K562 (cell line): Measurements from ENCODE around the gene HS6ST1. TPM values are rescaled to one million over a fixed set of nuclear protein-coding genes. Genes with fewer than 3 reads are reported as not detected.

Experiments
- ATAC-seq: fragments of 200-7000 bp; cut with Tn5 transposase; 3 replicates; pipeline ENCODE4 v1.9.1; 2020; ENCODE audit warnings: moderate library complexity
- BruUV-seq: library from RNA; stranded (reverse); fragments of 400-500 nt; replicated peaks from 2 replicates; lab custom pipeline; 2021; lab: Mats Ljungman, UMichigan
- CTCF ChIA-PET: fragments of 300-600 bp; formaldehyde crosslinking; extraction: SDS; loops from one replicate; lab custom pipeline; 2021; ENCODE audit warnings: low intra/inter-chr PET ratio; lab: Yijun Ruan, JAX
- POLR2A ChIA-PET: fragments of 300-600, 350-650 bp; sonication (Branson Sonifier 250); formaldehyde crosslinking; extraction: SDS; loops from one replicate; lab custom pipeline; 2021; ENCODE audit warnings: antibody characterized with exemption, inconsistent platforms; lab: Yijun Ruan, JAX
- DNase-seq, 4 experiments: peaks; one replicate each; pipeline versions ENCODE4 v3.0.0 to v3.0.0-alpha.2; 2011 to 2018; ENCODE audit warnings: low spot score in 3 of 4, mixed read lengths in 3 of 4; ENCODE audit errors: extremely low read depth in 1 of 4
- FAIRE-seq: peaks from 2 replicates; lab custom pipeline; 2011; peaks lifted over from hg19 to GRCh38; lab: Jason Lieb, UNC
- H2AFZ ChIP-seq: 2 replicates; pipeline ENCODE4 v1.6.0; 2011; ENCODE audit warnings: low read depth, low read length, control low read depth, inconsistent platforms
- H3K27ac ChIP-seq: fragments of 200-600 bp; 3 replicates; pipeline ENCODE4 v1.8.0; 2011; ENCODE audit warnings: low read depth, mild to moderate bottlenecking, control low read depth, inconsistent platforms, low read length, moderate library complexity, mixed read lengths; ENCODE audit errors: extremely low read depth
- H3K27me3 ChIP-seq, 2 experiments: fragments of 300-600 bp in 1 of 2; 2 replicates in 1 of 2; 3 replicates in 1 of 2; pipeline versions ENCODE4 v1.6.0 to v1.8.0; 2011; ENCODE audit warnings: inconsistent platforms in 2 of 2, low read length in 2 of 2, mild to moderate bottlenecking in 1 of 2, mixed read lengths in 1 of 2, moderate library complexity in 1 of 2; ENCODE audit not compliant: control insufficient read depth in 2 of 2, insufficient read depth in 2 of 2
- H3K36me3 ChIP-seq: fragments of 300-600 bp; 3 replicates; pipeline ENCODE4 v1.8.0; 2011; ENCODE audit warnings: mild to moderate bottlenecking, low read length, inconsistent platforms; ENCODE audit not compliant: control insufficient read depth, insufficient read depth
- H3K4me1 ChIP-seq, 2 experiments: fragments of 200-600 bp in 1 of 2; replicated peaks in 1 of 2; 2 replicates in 1 of 2; 3 replicates in 1 of 2; pipeline versions ENCODE4 v1.5.1 to v1.8.0; 2011; ENCODE audit warnings: inconsistent platforms in 2 of 2, low read length in 2 of 2, mild to moderate bottlenecking in 1 of 2, mixed read lengths in 1 of 2, moderate library complexity in 1 of 2; ENCODE audit not compliant: control insufficient read depth in 2 of 2, insufficient read depth in 2 of 2
- H3K4me2 ChIP-seq: 2 replicates; pipeline ENCODE4 v1.6.1; 2011; ENCODE audit warnings: low read length, control low read depth, inconsistent platforms, mixed read lengths; ENCODE audit not compliant: insufficient read depth
- H3K4me3 ChIP-seq: fragments of 200-600 bp; sonication (generic), shearing (Covaris generic); 2 replicates; pipeline ENCODE4 v1.5.1; 2016; ENCODE audit warnings: control low read depth, inconsistent platforms
- H3K79me2 ChIP-seq: fragments of 200-600 bp; 3 replicates; pipeline ENCODE4 v1.8.0; 2011; ENCODE audit warnings: low read length, inconsistent platforms; ENCODE audit not compliant: control insufficient read depth, insufficient read depth
- H3K9ac ChIP-seq, 2 experiments: 2 replicates each; pipeline versions ENCODE4 v1.6.0 to v1.6.1; 2011; ENCODE audit warnings: low read depth in 2 of 2, low read length in 2 of 2, control low read depth in 1 of 2, inconsistent platforms in 1 of 2, mild to moderate bottlenecking in 1 of 2, mixed read lengths in 1 of 2; ENCODE audit not compliant: insufficient read depth in 1 of 2
- H3K9me1 ChIP-seq: one replicate; pipeline ENCODE4 v1.6.0; 2011; ENCODE audit warnings: inconsistent platforms, mild to moderate bottlenecking, low read length, moderate library complexity; ENCODE audit not compliant: control insufficient read depth, insufficient read depth
- H3K9me3 ChIP-seq: replicated peaks from 2 replicates; pipeline ENCODE4 v1.5.1; 2011; ENCODE audit warnings: low read depth, low read length, inconsistent platforms; ENCODE audit not compliant: control insufficient read depth, insufficient read depth
- H4K20me1 ChIP-seq: replicated peaks from 2 replicates; pipeline ENCODE4 v1.6.1; 2011; ENCODE audit warnings: low read length, inconsistent platforms, mixed read lengths; ENCODE audit not compliant: control insufficient read depth, insufficient read depth
- BCOR ChIP-seq: fragments of 450-650 bp; IDR thresholded peaks from 2 replicates; pipeline ENCODE4 v1.6.1; 2016
- PHF21A ChIP-seq: fragments of 450-650 bp; IDR thresholded peaks from 2 replicates; pipeline ENCODE4 v1.6.1; 2017; ENCODE audit warnings: low read depth, borderline replicate concordance
- RAD51 ChIP-seq: fragments of 450-650 bp; IDR thresholded peaks from 2 replicates; pipeline ENCODE4 v1.7.1; 2016; ENCODE audit warnings: low read depth, mild to moderate bottlenecking, borderline replicate concordance
- STAT5B ChIP-seq: fragments of 250-450 bp; sonication (Bioruptor Pico); IDR thresholded peaks from 2 replicates; pipeline ENCODE4 v1.8.0; 2021; ENCODE audit warnings: mild to moderate bottlenecking, inconsistent platforms
- WGBS: fragments of 100-300 bp; shearing (Covaris generic); methylation state at CpG from one replicate; pipeline ENCODE4 v1.1.6; 2016; ENCODE audit warnings: low coverage, mixed read lengths; ENCODE audit not compliant: insufficient coverage; ENCODE audit errors: missing lambda C conversion rate; 5-methylcytosine and 5-hydroxymethylcytosine counted together
- in situ Hi-C: fragments of 300-500 bp; cut with MboI; formaldehyde crosslinking; loops from 4 replicates; pipeline ENCODE4 v1.15.0; 2018; ENCODE audit warnings: inconsistent platforms, mixed read lengths
- intact Hi-C: fragments of 100-400 bp; cut with micrococcal nuclease; formaldehyde crosslinking; loops from 2 replicates; pipeline ENCODE4 v1.14.2; 2022
- polyA plus RNA-seq, 8 experiments: library from polyadenylated mRNA; depleted of rRNA in 4 of 8; stranded (reverse) in 5 of 8; unstranded in 3 of 8; fragments of >200 nt; fragmentation: Nextera tagmentation in 2 of 8; fragmentation: Illumina TruSeq in 1 of 8; extraction: Ambion mirVana in 2 of 8; extraction: Trizol in 1 of 8; gene quantifications; 2 replicates each; pipeline versions ENCODE4 v1.2.1 to v1.2.3, GENCODE V29; 2011 to 2014; ENCODE audit warnings: inconsistent platforms in 1 of 8, missing spikeins in 1 of 8
- total RNA-seq, 7 experiments: library from RNA; depleted of rRNA in 6 of 7; stranded (reverse); fragments of >200 nt in 6 of 7; fragmentation: Illumina TruSeq in 2 of 7; extraction: Trizol in 2 of 7; gene quantifications; 2 replicates each; pipeline versions ENCODE4 v1.2.1 to v1.2.3, GENCODE V29; 2011 to 2021; ENCODE audit warnings: low replicate concordance in 1 of 7
- TF ChIP-seq, protein P1 (sequence below): fragments of 250-450 bp; sonication (Bioruptor Pico); IDR thresholded peaks from 2 replicates; pipeline ENCODE4 v1.4.0; 2020; ENCODE audit warnings: mild to moderate bottlenecking, moderate library complexity

HS6ST1 gene
- total and polyA plus RNA-seq, 9 of the 15 experiments (the other 6 are each of a cell fraction or from before 2014, with no cell fraction given): 0.06 to 7.4 (median 3.8) TPM

DNA sequence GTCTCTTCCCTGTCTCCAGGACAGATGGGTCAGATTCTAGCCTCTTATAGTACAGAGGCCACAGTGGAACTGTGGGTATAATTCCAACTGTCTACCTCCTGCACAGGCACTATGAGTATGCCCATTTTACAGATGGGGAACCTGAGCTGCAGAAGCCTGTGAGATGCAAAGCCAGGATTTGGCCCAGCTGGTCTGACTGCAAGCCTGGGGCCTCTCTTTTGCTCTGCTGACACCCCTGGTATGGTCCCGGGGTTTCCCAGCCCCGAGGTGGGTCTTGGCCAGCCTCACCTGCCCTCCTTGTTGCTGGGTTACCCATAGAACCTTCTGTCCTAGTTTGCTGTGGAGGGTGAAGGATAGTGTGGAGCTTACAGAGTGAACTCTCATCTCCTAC lies 9.8 kb downstream of the HS6ST1 start:
- ATAC-seq (no peak), DNase-seq (no peak), FAIRE-seq (no peak)
- Histone ChIP-seq H2AFZ (no peak overlapping the region), H3K79me2 (no peaks in the 10 kb centered on the region), H4K20me1 (peaks cover 54% of the 10 kb centered on the region), H3K9me3 (no peaks in the 10 kb centered on the region), H3K4me1 (peaks cover 29 to 50% of the 10 kb centered on the region in 2 experiments), H3K27me3 (no peaks in the 10 kb centered on the region), H3K27ac (no peak overlapping the region), H3K4me2 (no peak overlapping the region), H3K36me3 (no peaks in the 10 kb centered on the region), H3K9me1 (peaks cover 6% of the 10 kb centered on the region), H3K4me3 (no peak overlapping the region), H3K9ac (0 out of 4 replicates have a peak overlapping the region, but pooled peaks of 1 of the 2 experiments have one; percentile 26)
- ChIA-PET POLR2A (interaction anchor here (0.6 to 1.3 kb wide), 7 partner anchors 8 to 218 kb away, joined by 3 to 7 read pairs (median 4); partner anchors contain the start of gene UGGT1), CTCF (no interaction called here)
- no TSS peak for BruUV-seq
- TF ChIP-seq PHF21A (no peak), RAD51 (no peak), STAT5B (CRISPR knock-in tag) (no peak), BCOR (peak; percentile 41; the same call in 1 of the 2 replicates)
- TF ChIP-seq, protein P1, sequence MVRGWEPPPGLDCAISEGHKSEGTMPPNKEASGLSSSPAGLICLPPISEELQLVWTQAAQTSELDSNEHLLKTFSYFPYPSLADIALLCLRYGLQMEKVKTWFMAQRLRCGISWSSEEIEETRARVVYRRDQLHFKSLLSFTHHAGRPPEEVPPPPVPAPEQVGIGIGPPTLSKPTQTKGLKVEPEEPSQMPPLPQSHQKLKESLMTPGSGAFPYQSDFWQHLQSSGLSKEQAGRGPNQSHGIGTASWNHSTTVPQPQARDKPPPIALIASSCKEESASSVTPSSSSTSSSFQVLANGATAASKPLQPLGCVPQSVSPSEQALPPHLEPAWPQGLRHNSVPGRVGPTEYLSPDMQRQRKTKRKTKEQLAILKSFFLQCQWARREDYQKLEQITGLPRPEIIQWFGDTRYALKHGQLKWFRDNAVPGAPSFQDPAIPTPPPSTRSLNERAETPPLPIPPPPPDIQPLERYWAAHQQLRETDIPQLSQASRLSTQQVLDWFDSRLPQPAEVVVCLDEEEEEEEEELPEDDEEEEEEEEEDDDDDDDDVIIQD: no peak
- in situ Hi-C loops (no loop called here), intact Hi-C loops (loop anchor here (5.0 to 10.0 kb wide), 2 partner anchors 132 to 244 kb away; no protein-coding TSS in a partner anchor)
- WGBS: 6% methylated on average over 2 of the region's 2 CpGs
